Loucy (cell line): Measurements from ENCODE around the gene STRN3.

ENCODE experiments used
- H2AFZ ChIP-seq: fragments of 200-600 bp; sonication (generic); 2 replicates; pipeline ENCODE4 v1.6.0; 2016; ENCODE audit warnings: antibody characterized with exemption, mild to moderate bottlenecking, low read length, moderate library complexity
- H3F3A ChIP-seq: fragments of 200-600 bp; 2 replicates; pipeline ENCODE4 v1.6.0; 2016; ENCODE audit warnings: antibody characterized with exemption, low read depth, mild to moderate bottlenecking
- H3K27me3 ChIP-seq: fragments of 200-600 bp; sonication (generic); 2 replicates; pipeline ENCODE4 v1.6.1; 2014; ENCODE audit warnings: low read length, mild to moderate bottlenecking; ENCODE audit not compliant: insufficient read depth, poor library complexity, severe bottlenecking
- H3K36me3 ChIP-seq: fragments of 200-600 bp; sonication (generic); 2 replicates; pipeline ENCODE4 v1.6.1; 2016; ENCODE audit warnings: low read length; ENCODE audit not compliant: insufficient read depth
- H3K4me1 ChIP-seq: fragments of 200-600 bp; sonication (generic); 2 replicates; pipeline ENCODE4 v1.5.1; 2014; ENCODE audit warnings: low read length, mild to moderate bottlenecking; ENCODE audit not compliant: insufficient read depth, poor library complexity, severe bottlenecking
- H3K4me2 ChIP-seq: fragments of 200-600 bp; sonication (generic); 2 replicates; pipeline ENCODE4 v1.6.0; 2014; ENCODE audit warnings: antibody characterized with exemption, low read length, low read depth, mild to moderate bottlenecking; ENCODE audit not compliant: poor library complexity, severe bottlenecking
- H3K4me3 ChIP-seq: fragments of 200-600 bp; sonication (generic); 2 replicates; pipeline ENCODE4 v1.5.1; 2014; ENCODE audit warnings: low read length, mild to moderate bottlenecking, mixed read lengths; ENCODE audit not compliant: poor library complexity, severe bottlenecking
- H3K79me2 ChIP-seq: fragments of 200-600 bp; sonication (generic); 2 replicates; pipeline ENCODE4 v1.6.1; 2014; ENCODE audit warnings: low read length; ENCODE audit not compliant: insufficient read depth
- H3K9ac ChIP-seq: fragments of 200-600 bp; sonication (generic); 2 replicates; pipeline ENCODE4 v1.6.0; 2014; ENCODE audit warnings: mild to moderate bottlenecking, low read depth, low read length, moderate library complexity; ENCODE audit not compliant: poor library complexity, severe bottlenecking
- H3K9me2 ChIP-seq: fragments of 200-600 bp; sonication (generic); replicated peaks from 2 replicates; pipeline ENCODE4 v1.6.1; 2016; ENCODE audit warnings: low read depth, low read length, mixed read lengths
- H3K9me3 ChIP-seq: fragments of 200-600 bp; sonication (generic); 2 replicates; pipeline ENCODE4 v1.6.1; 2014; ENCODE audit warnings: mild to moderate bottlenecking, antibody characterized with exemption, low read length, low read depth; ENCODE audit not compliant: insufficient read depth
- H4K20me1 ChIP-seq: fragments of 200-600 bp; sonication (generic); 2 replicates; pipeline ENCODE4 v1.6.0; 2014; ENCODE audit warnings: antibody characterized with exemption, low read length, mild to moderate bottlenecking; ENCODE audit not compliant: insufficient read depth, poor library complexity, severe bottlenecking
- EZH2phosphoT487 ChIP-seq: fragments of 200-600 bp; IDR thresholded peaks from 2 replicates; pipeline ENCODE4 v1.6.1; 2018; ENCODE audit warnings: antibody characterized with exemption, mild to moderate bottlenecking, moderate library complexity, borderline replicate concordance
- TF ChIP-seq, protein P1 (sequence below): fragments of 200-600 bp; sonication (generic); conservative IDR thresholded peaks from 2 replicates; pipeline ENCODE4 v1.5.1; 2014; ENCODE audit warnings: mild to moderate bottlenecking, antibody characterized with exemption, low read length

Gene STRN3

DNA sequence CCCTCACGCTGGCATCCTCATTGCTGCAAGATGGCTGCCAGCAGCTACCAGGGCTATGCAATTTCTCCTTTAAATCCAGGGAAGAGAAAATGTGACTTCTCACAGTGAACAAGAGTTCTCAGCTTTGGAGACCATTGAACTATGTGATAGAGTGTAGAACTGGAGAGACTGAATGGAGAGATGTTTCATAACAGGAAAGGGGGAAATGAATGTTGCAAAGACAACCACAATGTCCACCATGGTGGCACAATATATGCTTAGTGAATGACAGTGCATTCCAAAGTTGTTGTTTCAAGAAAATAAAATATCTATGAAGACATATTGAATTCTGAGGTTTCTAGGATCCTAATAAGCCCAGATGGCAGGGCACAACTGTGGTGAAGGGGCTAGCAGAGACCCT lies 165.0 kb downstream of the STRN3 start:
- no peaks in the 10 kb centered on the region for H3K4me1 ChIP-seq
- H3K36me3 ChIP-seq, result no peaks in the 10 kb centered on the region
- no peaks in the 10 kb centered on the region for H3F3A ChIP-seq
- H2AFZ ChIP-seq, result no peak overlapping the region
- no peaks in the 10 kb centered on the region for H3K79me2 ChIP-seq
- no peak overlapping the region for H3K4me2 ChIP-seq
- no peak overlapping the region for H3K4me3 ChIP-seq
- H4K20me1 ChIP-seq, result no peaks in the 10 kb centered on the region
- H3K9ac ChIP-seq, result no peak overlapping the region
- no peaks in the 10 kb centered on the region for H3K9me3 ChIP-seq
- H3K27me3 ChIP-seq, result no peaks in the 10 kb centered on the region
- no peak for TF ChIP-seq EZH2phosphoT487
- TF ChIP-seq, protein P1, sequence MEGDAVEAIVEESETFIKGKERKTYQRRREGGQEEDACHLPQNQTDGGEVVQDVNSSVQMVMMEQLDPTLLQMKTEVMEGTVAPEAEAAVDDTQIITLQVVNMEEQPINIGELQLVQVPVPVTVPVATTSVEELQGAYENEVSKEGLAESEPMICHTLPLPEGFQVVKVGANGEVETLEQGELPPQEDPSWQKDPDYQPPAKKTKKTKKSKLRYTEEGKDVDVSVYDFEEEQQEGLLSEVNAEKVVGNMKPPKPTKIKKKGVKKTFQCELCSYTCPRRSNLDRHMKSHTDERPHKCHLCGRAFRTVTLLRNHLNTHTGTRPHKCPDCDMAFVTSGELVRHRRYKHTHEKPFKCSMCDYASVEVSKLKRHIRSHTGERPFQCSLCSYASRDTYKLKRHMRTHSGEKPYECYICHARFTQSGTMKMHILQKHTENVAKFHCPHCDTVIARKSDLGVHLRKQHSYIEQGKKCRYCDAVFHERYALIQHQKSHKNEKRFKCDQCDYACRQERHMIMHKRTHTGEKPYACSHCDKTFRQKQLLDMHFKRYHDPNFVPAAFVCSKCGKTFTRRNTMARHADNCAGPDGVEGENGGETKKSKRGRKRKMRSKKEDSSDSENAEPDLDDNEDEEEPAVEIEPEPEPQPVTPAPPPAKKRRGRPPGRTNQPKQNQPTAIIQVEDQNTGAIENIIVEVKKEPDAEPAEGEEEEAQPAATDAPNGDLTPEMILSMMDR, result no peak
- H3K9me2 ChIP-seq, result no peaks in the 10 kb centered on the region

- Histone ChIP-seq H3F3A (no peaks in the 10 kb centered on the region), H3K79me2 (no peaks in the 10 kb centered on the region), H3K9me2 (no peaks in the 10 kb centered on the region), H4K20me1 (no peaks in the 10 kb centered on the region), H3K4me3 (no peak overlapping the region), H3K4me1 (no peaks in the 10 kb centered on the region), H3K4me2 (no peak overlapping the region), H2AFZ (peak overlapping the region; percentile 67; the same call in 1 of the 2 replicates), H3K27me3 (no peaks in the 10 kb centered on the region), H3K9me3 (no peaks in the 10 kb centered on the region), H3K36me3 (no peaks in the 10 kb centered on the region), H3K9ac (no peak overlapping the region)
- TF ChIP-seq, protein P1, result no peak
- no peak for TF ChIP-seq EZH2phosphoT487
Measured at GRCh38 chr14:30855345-30856037, 170.7 kb downstream of the STRN3 start.

DNA sequence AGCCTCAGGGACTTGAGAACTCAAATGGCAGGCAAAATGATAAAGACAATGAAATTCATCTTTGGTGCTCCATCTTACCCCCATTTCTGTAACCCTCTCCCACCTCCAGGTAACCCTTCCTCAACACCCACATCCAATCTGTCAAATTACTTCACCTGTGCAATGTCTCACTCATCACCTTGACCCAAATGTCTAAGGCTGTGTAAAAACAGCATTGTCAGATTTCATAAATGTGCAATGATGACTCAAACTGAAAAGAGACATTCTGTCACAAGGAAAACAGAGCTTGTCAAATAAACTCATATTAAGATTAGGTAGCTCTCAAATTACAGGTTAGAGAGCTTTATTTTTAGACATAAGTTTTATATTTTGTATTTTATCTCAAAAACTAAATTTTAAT lies 171.7 kb downstream of the STRN3 start:
- TF ChIP-seq, protein P1, result no peak
- no peak for TF ChIP-seq EZH2phosphoT487
- Histone ChIP-seq H3K79me2 (no peaks in the 10 kb centered on the region), H3K9me2 (no peaks in the 10 kb centered on the region), H3F3A (no peaks in the 10 kb centered on the region), H2AFZ (no peak overlapping the region), H3K4me1 (no peaks in the 10 kb centered on the region), H3K4me2 (no peak overlapping the region), H4K20me1 (no peaks in the 10 kb centered on the region), H3K27me3 (no peaks in the 10 kb centered on the region), H3K9ac (no peak overlapping the region), H3K9me3 (no peaks in the 10 kb centered on the region), H3K36me3 (no peaks in the 10 kb centered on the region), H3K4me3 (no peak overlapping the region)
